Measurements from ENCODE around the gene CDH24.

CDH24 gene

DNA sequence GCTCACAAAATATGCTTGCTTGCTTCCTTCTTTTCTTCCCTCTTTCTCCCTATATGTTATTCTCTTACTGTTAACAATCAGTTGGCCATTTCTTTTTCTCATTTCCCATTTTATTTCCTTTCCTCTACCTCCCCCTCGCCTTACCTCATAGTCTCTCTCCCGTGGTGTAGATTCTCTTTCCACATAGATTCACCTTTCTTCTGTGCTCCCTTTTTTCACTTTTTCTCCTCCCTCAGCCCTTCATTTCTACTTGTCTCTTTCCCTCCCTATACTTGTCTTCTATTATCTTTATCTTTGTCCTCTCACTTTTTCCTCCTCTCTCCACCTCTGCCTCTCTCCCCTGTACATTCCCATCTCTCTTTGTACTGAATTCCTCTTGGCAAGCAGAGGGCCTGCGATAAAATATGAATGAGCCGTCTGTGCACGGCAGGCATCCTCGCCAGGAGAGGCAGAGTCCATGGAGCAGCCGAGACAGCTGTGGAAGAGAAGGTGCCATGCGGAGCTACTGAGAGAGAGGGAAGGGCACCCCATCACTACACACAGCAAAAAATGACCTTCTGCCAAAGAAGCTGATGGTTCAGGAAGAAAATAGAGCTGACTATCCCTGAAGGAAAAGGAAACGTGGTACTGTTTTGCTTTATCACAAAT, 59.5 kb downstream of the CDH24 start:
- Histone ChIP-seq H3K9ac (ENCODE audit: low read length) (no peak overlapping the region), H3K27me3 (ENCODE audit: insufficient read depth, low read length) (no peaks in the 10 kb centered on the region), H4K20me1 (ENCODE audit: insufficient read depth, low read length) (no peaks in the 10 kb centered on the region), H3K4me1 (ENCODE audit: insufficient read depth, low read length, severe bottlenecking) (no peaks in the 10 kb centered on the region), H3K79me2 (ENCODE audit: insufficient read depth, low read length) (no peaks in the 10 kb centered on the region), H3K9me3 (ENCODE audit: low read length) (no peaks in the 10 kb centered on the region), H3K27ac (ENCODE audit: low read depth, low read length, poor library complexity, severe bottlenecking) (no peak overlapping the region), H3K36me3 (ENCODE audit: insufficient read depth, low read length) (peaks cover 8% of the 10 kb centered on the region), H3K4me2 (ENCODE audit: low read length) (no peak overlapping the region), H2AFZ (ENCODE audit: low read length) (no peak overlapping the region), H3F3A (ENCODE audit: insufficient read depth, low read length) (no peaks in the 10 kb centered on the region), H3K4me3 (ENCODE audit: low read depth, low read length, poor library complexity, severe bottlenecking) (no peak overlapping the region), H3K9me2 (ENCODE audit: low read depth, low read length) (no peaks in the 10 kb centered on the region)
- TF ChIP-seq, protein P1, sequence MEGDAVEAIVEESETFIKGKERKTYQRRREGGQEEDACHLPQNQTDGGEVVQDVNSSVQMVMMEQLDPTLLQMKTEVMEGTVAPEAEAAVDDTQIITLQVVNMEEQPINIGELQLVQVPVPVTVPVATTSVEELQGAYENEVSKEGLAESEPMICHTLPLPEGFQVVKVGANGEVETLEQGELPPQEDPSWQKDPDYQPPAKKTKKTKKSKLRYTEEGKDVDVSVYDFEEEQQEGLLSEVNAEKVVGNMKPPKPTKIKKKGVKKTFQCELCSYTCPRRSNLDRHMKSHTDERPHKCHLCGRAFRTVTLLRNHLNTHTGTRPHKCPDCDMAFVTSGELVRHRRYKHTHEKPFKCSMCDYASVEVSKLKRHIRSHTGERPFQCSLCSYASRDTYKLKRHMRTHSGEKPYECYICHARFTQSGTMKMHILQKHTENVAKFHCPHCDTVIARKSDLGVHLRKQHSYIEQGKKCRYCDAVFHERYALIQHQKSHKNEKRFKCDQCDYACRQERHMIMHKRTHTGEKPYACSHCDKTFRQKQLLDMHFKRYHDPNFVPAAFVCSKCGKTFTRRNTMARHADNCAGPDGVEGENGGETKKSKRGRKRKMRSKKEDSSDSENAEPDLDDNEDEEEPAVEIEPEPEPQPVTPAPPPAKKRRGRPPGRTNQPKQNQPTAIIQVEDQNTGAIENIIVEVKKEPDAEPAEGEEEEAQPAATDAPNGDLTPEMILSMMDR (IDR thresholded peaks at IDR 0.05; ENCODE audit: low read length), result no peak
- TF ChIP-seq EZH2 (IDR thresholded peaks at IDR 0.05; ENCODE audit: borderline replicate concordance, low read length), result no peak
